SJSA1 (cell line): ENCODE results near the gene NREP. TPM values are rescaled to one million over a fixed set of nuclear protein-coding genes. Genes with fewer than 3 reads are reported as not detected.

Source experiments
- DNase-seq, 2 experiments: peaks; one replicate each; pipeline ENCODE4 v3.0.0-alpha.2; 2015 to 2020; ENCODE audit warnings: low spot score in 2 of 2, low read depth in 1 of 2
- H3K27ac ChIP-seq: fragments of 250-450 bp; sonication (Bioruptor Pico); 2 replicates; pipeline ENCODE4 v1.5.1; 2020; ENCODE audit warnings: mild to moderate bottlenecking, moderate library complexity
- H3K27me3 ChIP-seq: fragments of 250-450 bp; sonication (Bioruptor Pico); replicated peaks from 2 replicates; pipeline ENCODE4 v1.5.1; 2020; ENCODE audit warnings: mild to moderate bottlenecking, moderate library complexity
- H3K36me3 ChIP-seq: fragments of 250-450 bp; sonication (Bioruptor Pico); 2 replicates; pipeline ENCODE4 v1.5.1; 2020; ENCODE audit warnings: mild to moderate bottlenecking
- H3K4me1 ChIP-seq: fragments of 250-450 bp; sonication (Bioruptor Pico); replicated peaks from 2 replicates; pipeline ENCODE4 v1.6.1; 2021; ENCODE audit warnings: mild to moderate bottlenecking
- H3K4me3 ChIP-seq: fragments of 250-450 bp; sonication (Bioruptor Pico); 2 replicates; pipeline ENCODE4 v1.5.1; 2020; ENCODE audit warnings: mild to moderate bottlenecking
- H3K9me3 ChIP-seq: fragments of 250-450 bp; sonication (Bioruptor Pico); replicated peaks from 2 replicates; pipeline ENCODE4 v1.5.1; 2020; ENCODE audit warnings: mild to moderate bottlenecking
- total RNA-seq: library from RNA; depleted of rRNA; stranded (reverse); fragments of >200 nt; shearing (Covaris generic); gene quantifications from 2 replicates; pipeline ENCODE4 v1.2.3, GENCODE V29; 2014; rRNA removed

Gene NREP
- total RNA-seq, 1 experiment from 2014 or later: 69.3 TPM

- Histone ChIP-seq H3K4me1 (no peaks in the 10 kb centered on the region), H3K9me3 (no peaks in the 10 kb centered on the region), H3K27me3 (no peaks in the 10 kb centered on the region), H3K36me3 (no peaks in the 10 kb centered on the region), H3K4me3 (no peak overlapping the region), H3K27ac (no peak overlapping the region)
- no peak for DNase-seq
Observed at GRCh38 chr5:111689357-111689935, 67.5 kb downstream of the NREP start.

DNA sequence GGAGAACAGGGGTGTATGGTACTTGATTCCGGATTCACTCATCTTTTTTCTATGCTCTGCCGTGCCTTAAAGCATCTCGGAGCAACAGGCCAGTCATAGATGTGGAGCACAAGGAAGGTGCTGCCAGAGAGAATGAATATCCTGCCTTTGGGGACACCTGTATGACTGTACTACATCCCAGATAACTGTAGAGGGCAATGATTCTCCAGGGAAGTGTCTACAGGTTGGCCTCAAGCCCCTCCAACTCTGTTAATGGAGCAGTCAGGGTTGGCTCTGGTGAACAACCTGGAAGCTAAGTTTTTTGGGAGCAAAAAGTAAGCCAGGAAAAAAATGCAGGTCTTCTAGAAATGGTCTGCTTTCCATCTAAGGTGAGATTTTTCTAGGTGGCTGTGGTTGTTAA is 71.0 kb downstream of the NREP start:
- Histone ChIP-seq H3K27ac (no peak overlapping the region), H3K4me3 (no peak overlapping the region), H3K27me3 (no peaks in the 10 kb centered on the region), H3K36me3 (no peaks in the 10 kb centered on the region), H3K4me1 (peaks cover 19% of the 10 kb centered on the region), H3K9me3 (no peaks in the 10 kb centered on the region)
- no peak for DNase-seq

- Histone ChIP-seq H3K36me3 (no peaks in the 10 kb centered on the region), H3K27me3 (no peaks in the 10 kb centered on the region), H3K4me1 (peaks cover 29% of the 10 kb centered on the region), H3K4me3 (no peak overlapping the region), H3K9me3 (no peaks in the 10 kb centered on the region), H3K27ac (peak overlapping the region; percentile 50)
- DNase-seq: no peak
Observed at GRCh38 chr5:111682641-111683040, 74.4 kb downstream of the NREP start.

DNA sequence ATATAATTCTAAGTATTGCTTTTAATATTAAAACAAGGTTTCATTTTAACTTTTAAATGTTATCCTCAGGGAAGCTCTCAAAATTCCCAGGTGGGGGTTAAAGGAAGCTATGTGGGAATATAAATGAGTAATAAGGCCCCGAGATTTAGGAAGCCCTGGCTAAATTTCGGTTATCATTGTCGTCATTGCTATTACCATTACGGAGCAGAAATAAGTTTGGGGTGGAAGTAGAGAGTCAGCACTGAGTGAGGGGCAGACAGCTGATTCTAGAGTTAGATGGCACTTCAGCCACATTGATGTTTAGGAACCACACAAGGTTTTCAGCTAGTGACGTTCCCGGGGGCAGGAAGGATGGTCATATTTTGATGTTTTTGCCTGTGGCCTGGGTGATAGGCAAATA is 74.9 kb downstream of the NREP start:
- H3K27ac ChIP-seq: peak overlapping the region; percentile 50
- H3K9me3 ChIP-seq: no peaks in the 10 kb centered on the region
- DNase-seq: no peak
- H3K4me1 ChIP-seq: peaks cover 29% of the 10 kb centered on the region
- H3K36me3 ChIP-seq: no peaks in the 10 kb centered on the region
- H3K27me3 ChIP-seq: no peaks in the 10 kb centered on the region
- H3K4me3 ChIP-seq: peak overlapping the region; percentile 3; the same call in 1 of the 2 replicates

- Histone ChIP-seq H3K27me3 (no peaks in the 10 kb centered on the region), H3K4me3 (peak overlapping the region; percentile 3; the same call in 1 of the 2 replicates), H3K4me1 (peaks cover 29% of the 10 kb centered on the region), H3K36me3 (no peaks in the 10 kb centered on the region), H3K27ac (peak overlapping the region; percentile 50), H3K9me3 (no peaks in the 10 kb centered on the region)
- peak in 1 of 2 experiments; percentile 64 for DNase-seq
Observed at GRCh38 chr5:111681414-111682120, 75.4 kb downstream of the NREP start.

- peak overlapping the region; percentile 50 for H3K27ac ChIP-seq
- no peaks in the 10 kb centered on the region for H3K36me3 ChIP-seq
- H3K27me3 ChIP-seq: no peaks in the 10 kb centered on the region
- no peak overlapping the region for H3K4me3 ChIP-seq
- H3K4me1 ChIP-seq: peaks cover 29% of the 10 kb centered on the region
- H3K9me3 ChIP-seq: no peaks in the 10 kb centered on the region
- peak; percentile 90 to 96 for DNase-seq
Observed at GRCh38 chr5:111680737-111681413, 76.1 kb downstream of the NREP start.

- H3K4me1 ChIP-seq: peaks cover 29% of the 10 kb centered on the region
- H3K36me3 ChIP-seq: no peaks in the 10 kb centered on the region
- no peak overlapping the region for H3K27ac ChIP-seq
- H3K4me3 ChIP-seq: no peak overlapping the region
- H3K9me3 ChIP-seq: no peaks in the 10 kb centered on the region
- H3K27me3 ChIP-seq: no peaks in the 10 kb centered on the region
- no peak for DNase-seq
Observed at GRCh38 chr5:111679611-111680010, 77.4 kb downstream of the NREP start.

Other genes with a start within 250 kb of the NREP start
- gene STARD4, start 244.7 kb downstream of the NREP start, total RNA-seq: 38.9 and 53.9 TPM in 2 replicates